Activated CD4-positive, alpha-beta T cell treated with anti-CD3 and anti-CD28 coated beads, Interleukin-2, amount 50 U/mL, for 1 hour (primary cell): ENCODE measurements around the gene TMPRSS13.
"Not testable (repeated sequence)": the region's sequence is repeated elsewhere in the genome, so short reads cannot be mapped to it uniquely, and the experiment has no call there.

Source experiments
- DNase-seq: peaks from one replicate; pipeline ENCODE4 v3.0.0-alpha.2; 2020

The TMPRSS13 gene

DNA sequence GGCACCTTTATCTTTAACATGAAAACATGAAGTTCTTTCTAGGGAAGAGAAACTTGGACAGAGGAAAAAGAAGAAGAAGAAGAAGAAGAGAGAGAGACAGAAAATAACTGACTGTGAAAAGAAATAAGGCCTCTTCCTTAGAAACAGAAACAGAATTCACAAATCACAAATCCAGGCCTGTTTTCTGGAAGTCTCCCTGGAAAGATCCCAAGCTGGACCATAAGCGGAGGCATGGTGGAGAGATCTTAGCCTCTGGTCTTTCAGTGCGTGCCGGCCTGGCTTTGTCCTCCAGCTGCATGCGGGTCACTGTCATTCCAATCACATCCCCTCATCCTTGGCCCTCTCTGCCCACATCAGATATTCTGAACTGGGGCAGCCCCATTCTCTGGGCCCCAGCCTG, 59.6 kb downstream of the TMPRSS13 start:
- no peak for DNase-seq

GRCh38 chr11:117868815-117869561, 60.2 kb downstream of the TMPRSS13 start:
- DNase-seq: no peak

- no peak for DNase-seq
Observed at GRCh38 chr11:117868088-117868487, 61.1 kb downstream of the TMPRSS13 start.

DNA sequence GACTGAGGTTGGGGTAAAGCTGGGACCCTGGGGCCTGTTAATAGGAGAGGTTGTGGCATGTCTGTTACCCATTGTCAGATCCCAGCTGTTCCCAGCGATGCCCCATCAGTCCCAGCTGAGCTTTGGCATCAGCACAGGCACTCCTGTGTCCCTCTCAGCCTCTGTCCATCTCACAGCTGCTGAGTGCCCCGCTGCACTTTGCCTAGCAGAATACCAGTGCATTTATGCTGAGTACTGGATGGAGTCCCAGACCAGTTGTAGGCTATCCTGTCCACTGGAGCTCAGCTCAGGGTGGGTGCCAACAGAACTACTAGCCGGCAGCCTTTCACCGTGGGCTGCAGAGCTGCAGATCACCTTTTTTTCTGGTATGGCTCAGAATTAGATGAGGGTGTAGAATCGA, 62.7 kb downstream of the TMPRSS13 start:
- no peak for DNase-seq

- DNase-seq: not testable (repeated sequence)
Observed at GRCh38 chr11:117865546-117865945, 63.7 kb downstream of the TMPRSS13 start.

- DNase-seq: no peak
Observed at GRCh38 chr11:117863383-117863782, 65.8 kb downstream of the TMPRSS13 start.

- DNase-seq: no peak
Observed at GRCh38 chr11:117862753-117863152, 66.4 kb downstream of the TMPRSS13 start.

DNA sequence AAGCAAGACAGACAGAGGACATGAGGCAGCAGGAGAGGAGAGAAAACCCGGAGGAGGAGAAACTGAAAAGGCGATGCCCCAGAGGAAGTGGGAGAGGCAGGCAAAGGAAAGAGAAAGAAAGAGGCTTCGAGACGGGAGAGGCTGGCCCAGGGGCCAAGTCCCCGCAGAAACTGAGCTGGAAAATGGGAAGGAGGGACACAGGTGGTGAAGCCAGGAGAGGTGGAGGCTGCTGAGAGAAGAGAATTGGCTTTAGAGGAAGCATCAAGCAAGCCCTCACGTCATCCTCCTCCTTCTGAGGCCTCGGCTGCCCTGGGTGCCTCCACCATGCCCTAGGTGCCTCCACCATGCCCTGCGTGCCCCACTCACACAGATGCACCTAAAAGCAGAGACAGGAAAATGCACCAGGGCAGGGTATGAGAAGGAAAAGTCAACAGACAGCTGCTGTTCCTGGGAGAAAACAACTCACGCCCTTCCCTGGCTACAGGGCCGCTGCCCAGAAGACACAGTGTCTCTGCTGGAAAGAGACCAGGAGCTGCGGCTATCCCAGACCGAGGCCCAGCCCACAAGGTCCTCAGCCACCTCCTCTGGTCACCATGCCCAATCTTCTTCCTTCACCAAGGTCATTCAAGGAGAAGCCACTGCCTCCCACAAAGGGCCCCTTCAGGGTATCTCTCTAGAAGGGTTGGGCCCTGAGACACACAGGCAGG, 67.0 kb downstream of the TMPRSS13 start:
- no peak for DNase-seq

GRCh38 chr11:117861151-117862018, 67.8 kb downstream of the TMPRSS13 start:
- DNase-seq: no peak

DNA sequence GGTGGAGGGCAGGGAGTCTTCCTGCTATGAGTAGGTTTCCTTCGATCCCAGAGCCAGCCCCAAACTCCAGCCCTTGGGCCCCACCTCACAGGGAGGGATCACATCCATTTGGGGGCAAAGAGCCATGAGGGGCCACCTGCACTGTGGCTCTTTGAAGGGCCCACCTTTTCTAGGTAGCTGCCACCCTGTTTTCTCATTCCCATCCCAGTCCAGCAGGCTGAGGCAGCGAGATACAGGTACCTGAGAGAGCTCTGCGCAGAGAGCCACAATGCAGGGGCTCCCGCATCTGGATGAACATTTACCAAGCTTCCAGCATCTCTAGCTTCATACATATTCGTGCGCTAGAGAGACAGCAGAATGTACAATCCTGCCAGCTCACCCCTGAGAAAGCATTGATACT, 69.1 kb downstream of the TMPRSS13 start:
- DNase-seq: no peak

- no peak for DNase-seq
Observed at GRCh38 chr11:117859488-117860112, 69.6 kb downstream of the TMPRSS13 start.

DNA sequence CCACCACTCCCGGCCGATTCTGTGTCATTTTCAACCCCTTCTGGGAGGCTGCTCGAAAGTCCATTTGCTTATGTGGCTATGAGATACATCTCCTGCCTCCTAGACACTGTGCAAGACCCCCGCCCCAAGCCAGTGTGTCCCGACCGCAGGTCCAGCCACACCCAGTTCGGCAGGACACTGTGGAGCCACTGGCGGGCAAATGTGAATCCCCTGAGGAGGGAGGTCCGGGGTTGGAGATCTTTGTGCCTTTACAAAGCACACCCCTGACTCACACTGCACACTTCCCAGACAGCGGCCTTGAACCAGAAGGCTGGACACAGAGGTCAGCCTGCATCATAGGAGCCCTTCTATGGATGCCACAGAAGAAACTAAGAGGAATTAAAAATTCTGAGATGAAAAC, 70.1 kb downstream of the TMPRSS13 start:
- DNase-seq: no peak

- DNase-seq: no peak
Observed at GRCh38 chr11:117857734-117858414, 71.3 kb downstream of the TMPRSS13 start.

- no peak for DNase-seq
Observed at GRCh38 chr11:117855912-117856651, 73.1 kb downstream of the TMPRSS13 start.

GRCh38 chr11:117855186-117855845, 73.9 kb downstream of the TMPRSS13 start:
- DNase-seq: no peak

DNA sequence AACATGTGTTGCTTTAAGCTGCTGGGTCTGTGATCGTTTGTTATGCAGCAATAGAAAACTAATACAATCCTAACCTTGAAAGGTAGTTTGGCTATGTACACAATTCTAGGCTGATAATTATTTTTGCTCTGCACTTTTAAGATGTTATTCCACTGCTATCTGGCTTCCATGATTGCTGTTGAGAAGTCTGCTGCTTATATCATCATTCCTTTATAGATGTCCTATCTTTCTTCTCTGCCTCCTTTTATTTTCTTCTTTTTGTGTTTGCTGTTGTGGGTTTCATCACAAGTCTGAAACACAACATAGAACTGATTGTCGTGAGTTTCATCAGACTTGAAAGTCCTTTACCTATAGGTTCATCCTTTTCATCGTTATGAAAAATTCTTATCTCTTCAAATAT, 76.9 kb downstream of the TMPRSS13 start:
- DNase-seq: no peak

DNA sequence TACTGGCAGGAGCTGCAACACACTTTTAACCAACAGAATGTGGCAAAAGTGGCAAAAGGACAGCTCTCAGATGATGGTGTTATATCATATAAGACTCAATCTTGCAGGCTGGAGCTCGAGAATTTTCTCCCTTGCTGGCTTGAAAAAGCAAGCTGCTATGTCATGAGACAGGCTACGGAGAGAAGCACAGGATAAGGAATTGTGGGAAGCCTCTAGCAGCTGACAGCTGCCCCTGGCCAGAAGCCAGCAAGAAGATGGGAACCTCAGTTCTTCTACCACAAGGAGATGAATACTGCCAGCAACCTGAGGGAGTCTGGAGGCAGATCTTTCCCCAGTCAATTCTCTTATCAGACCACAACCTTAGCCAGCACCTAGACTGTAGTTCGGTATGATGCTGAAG, 77.3 kb downstream of the TMPRSS13 start:
- no peak for DNase-seq

DNA sequence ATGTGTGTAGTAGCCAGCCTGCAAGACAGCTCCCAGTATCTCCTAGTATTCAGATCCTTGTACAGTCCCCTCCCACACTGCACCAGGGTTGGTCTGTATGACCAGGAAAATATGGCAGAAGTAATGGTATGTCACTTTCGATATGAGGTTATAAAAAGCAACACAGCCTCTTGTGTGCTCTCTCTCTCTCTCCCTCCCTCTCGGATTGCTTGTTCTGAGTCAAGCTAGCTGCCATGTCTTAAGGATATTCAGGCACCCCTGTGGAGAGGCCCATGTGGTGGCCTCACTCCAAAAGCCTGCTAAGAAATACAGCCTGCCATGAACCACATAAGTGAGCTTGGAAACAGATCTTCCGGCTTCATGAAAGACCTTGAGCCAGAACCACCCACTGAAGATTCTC, 78.1 kb downstream of the TMPRSS13 start:
- DNase-seq: no peak
